Ovary (tissue), 9 donors: ENCODE results near the gene IQSEC3. TPM values are rescaled to one million over a fixed set of nuclear protein-coding genes. Genes with fewer than 3 reads are reported as not detected.

ENCODE experiments used
- DNase-seq, 5 donors: peaks; one replicate each; pipeline ENCODE4 v3.0.0-alpha.2; 2019 to 2020
- H3K27ac ChIP-seq, 2 donors: fragments of 200-600 bp; one replicate each; pipeline versions ENCODE4 v1.5.1 to v1.8.0; 2019 to 2022
- H3K27me3 ChIP-seq: fragments of 200-600 bp; one replicate; pipeline ENCODE4 v1.8.0; 2022
- H3K36me3 ChIP-seq: fragments of 200-600 bp; sonication (generic); one replicate; pipeline ENCODE4 v1.5.1; 2019
- H3K4me1 ChIP-seq: one replicate; pipeline ENCODE4 v1.8.1; 2013; ENCODE audit warnings: mild to moderate bottlenecking, moderate library complexity; ENCODE audit not compliant: insufficient read depth
- H3K4me3 ChIP-seq: fragments of 200-600 bp; sonication (generic); one replicate; pipeline ENCODE4 v1.5.1; 2017
- H3K9me3 ChIP-seq, 2 donors: fragments of 200-600 bp in 1 of 2; sonication (generic) in 1 of 2; one replicate each; pipeline versions ENCODE4 v1.5.1 to v1.8.1; 2013 to 2019; ENCODE audit warnings: mild to moderate bottlenecking in 1 of 2, moderate library complexity in 1 of 2
- EP300 ChIP-seq: sonication (generic); formaldehyde crosslinking; IDR thresholded peaks from one replicate; pipeline ENCODE4 v1.6.1; 2017; ENCODE audit warnings: antibody characterized with exemption
- POLR2A ChIP-seq: fragments of 450-650 bp; IDR thresholded peaks from one replicate; pipeline ENCODE4 v1.6.1; 2017; ENCODE audit warnings: antibody characterized with exemption, mild to moderate bottlenecking, moderate library complexity
- WGBS, 3 donors: extraction: QIAGEN DNeasy Blood & Tissue Kit in 1 of 3; methylation state at CpG; one replicate each; pipeline versions ENCODE4 v1.1.5 to v1.1.7; 2013 to 2017; 5-methylcytosine and 5-hydroxymethylcytosine counted together
- intact Hi-C, 4 donors: fragments of 100-400 bp; cut with DNase I; formaldehyde crosslinking; loops; one replicate each; pipeline versions ENCODE4 v1.11.0 to v1.15.1; 2022 to 2023
- polyA plus RNA-seq, 2 donors: library from polyadenylated mRNA; stranded (reverse); fragments of 200-250 nt in 1 of 2; fragments of 350-450 nt in 1 of 2; fragmentation: Illumina TruSeq in 1 of 2; extraction: RNeasy Lipid Tissue Mini Kit (QIAGEN cat#74804) in 1 of 2; gene quantifications; one replicate each; pipeline ENCODE4 v1.2.3, GENCODE V29; 2013 to 2014
- total RNA-seq, 7 donors: library from RNA; depleted of rRNA in 2 of 7; stranded (reverse); fragments of >200 nt in 2 of 7; fragmentation: NEBNext Ultra II Directional in 3 of 7; extraction: Animal tissue kit (Norgen Biotek cat#: 25700) in 3 of 7; gene quantifications; one replicate each; pipeline versions ENCODE4 v1.1.0 to v1.2.4, GENCODE V29; 2016 to 2023
- TF ChIP-seq, protein P1 (sequence below), 3 donors: fragments of 450-650 bp in 2 of 3; fragments of 200-600 bp in 1 of 3; IDR thresholded peaks; one replicate each; pipeline versions ENCODE4 v1.5.1 to v1.8.0; 2016 to 2022; ENCODE audit warnings: antibody characterized with exemption in 3 of 3, mild to moderate bottlenecking in 1 of 3
- donor health status: DM: no; HTN: no; CAD: no; lungs with moderate emphysema.
- donor health status: DM: no; HTN: no; CAD: no.
- donor health status: Bipolar disorder and iron deficiency.
- donor health status: DM: yes; HTN: yes; CAD: no.
- donor health status: DM: no; HTN: no; CAD: no.
- donor health status: DM: yes; HTN: yes; CAD: no.

Gene IQSEC3
- total and polyA plus RNA-seq, 9 donors, result 0.88 to 10.0 (median 3.0) TPM

GRCh38 chr12:165862-166368 lies 99.3 kb downstream of the IQSEC3 start:
- intact Hi-C loops, result no loop called here
- DNase-seq, result no peak
- 89 to 93% (median 91%) methylated on average over 15 of the region's 15 CpGs for WGBS, 3 donors

GRCh38 chr12:166425-167075 lies 100.0 kb downstream of the IQSEC3 start:
- no peak overlapping the region for H3K4me3 ChIP-seq
- no peaks in the 10 kb centered on the region for H3K27me3 ChIP-seq
- no peak for DNase-seq
- no peaks in the 10 kb centered on the region for H3K9me3 ChIP-seq
- 77 to 84% (median 81%) methylated on average over 11 of the region's 11 CpGs for WGBS, 3 donors
- no peak overlapping the region for H3K27ac ChIP-seq
- H3K4me1 ChIP-seq, result no peaks in the 10 kb centered on the region
- TF ChIP-seq, protein P1, sequence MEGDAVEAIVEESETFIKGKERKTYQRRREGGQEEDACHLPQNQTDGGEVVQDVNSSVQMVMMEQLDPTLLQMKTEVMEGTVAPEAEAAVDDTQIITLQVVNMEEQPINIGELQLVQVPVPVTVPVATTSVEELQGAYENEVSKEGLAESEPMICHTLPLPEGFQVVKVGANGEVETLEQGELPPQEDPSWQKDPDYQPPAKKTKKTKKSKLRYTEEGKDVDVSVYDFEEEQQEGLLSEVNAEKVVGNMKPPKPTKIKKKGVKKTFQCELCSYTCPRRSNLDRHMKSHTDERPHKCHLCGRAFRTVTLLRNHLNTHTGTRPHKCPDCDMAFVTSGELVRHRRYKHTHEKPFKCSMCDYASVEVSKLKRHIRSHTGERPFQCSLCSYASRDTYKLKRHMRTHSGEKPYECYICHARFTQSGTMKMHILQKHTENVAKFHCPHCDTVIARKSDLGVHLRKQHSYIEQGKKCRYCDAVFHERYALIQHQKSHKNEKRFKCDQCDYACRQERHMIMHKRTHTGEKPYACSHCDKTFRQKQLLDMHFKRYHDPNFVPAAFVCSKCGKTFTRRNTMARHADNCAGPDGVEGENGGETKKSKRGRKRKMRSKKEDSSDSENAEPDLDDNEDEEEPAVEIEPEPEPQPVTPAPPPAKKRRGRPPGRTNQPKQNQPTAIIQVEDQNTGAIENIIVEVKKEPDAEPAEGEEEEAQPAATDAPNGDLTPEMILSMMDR (IDR thresholded peaks at IDR 0.05), result no peak
- no peaks in the 10 kb centered on the region for H3K36me3 ChIP-seq
- intact Hi-C loops, result no loop called here

More at GRCh38 chr12:165862-166368, 99.3 kb downstream of the IQSEC3 start:
- Histone ChIP-seq H3K4me3 (no peak overlapping the region), H3K9me3 (no peaks in the 10 kb centered on the region), H3K27me3 (no peaks in the 10 kb centered on the region), H3K36me3 (no peaks in the 10 kb centered on the region), H3K27ac (no peak overlapping the region), H3K4me1 (no peaks in the 10 kb centered on the region)
- TF ChIP-seq POLR2A, result no peak
- no peak for TF ChIP-seq EP300
- TF ChIP-seq, protein P1 (IDR thresholded peaks at IDR 0.05), result no peak

- DNase-seq, result no peak
- no peak for TF ChIP-seq EP300
- TF ChIP-seq POLR2A, result no peak
- TF ChIP-seq, protein P1 (IDR thresholded peaks at IDR 0.05), result no peak
- Histone ChIP-seq H3K4me3 (no peak overlapping the region), H3K9me3 (no peaks in the 10 kb centered on the region), H3K27me3 (no peaks in the 10 kb centered on the region), H3K4me1 (no peaks in the 10 kb centered on the region), H3K27ac (no peak overlapping the region), H3K36me3 (no peaks in the 10 kb centered on the region)
- intact Hi-C loops, result no loop called here
- 87 to 89% (median 89%) methylated on average over 12 of the region's 12 CpGs for WGBS, 3 donors
Measured at GRCh38 chr12:167959-168600, 101.5 kb downstream of the IQSEC3 start.

DNA sequence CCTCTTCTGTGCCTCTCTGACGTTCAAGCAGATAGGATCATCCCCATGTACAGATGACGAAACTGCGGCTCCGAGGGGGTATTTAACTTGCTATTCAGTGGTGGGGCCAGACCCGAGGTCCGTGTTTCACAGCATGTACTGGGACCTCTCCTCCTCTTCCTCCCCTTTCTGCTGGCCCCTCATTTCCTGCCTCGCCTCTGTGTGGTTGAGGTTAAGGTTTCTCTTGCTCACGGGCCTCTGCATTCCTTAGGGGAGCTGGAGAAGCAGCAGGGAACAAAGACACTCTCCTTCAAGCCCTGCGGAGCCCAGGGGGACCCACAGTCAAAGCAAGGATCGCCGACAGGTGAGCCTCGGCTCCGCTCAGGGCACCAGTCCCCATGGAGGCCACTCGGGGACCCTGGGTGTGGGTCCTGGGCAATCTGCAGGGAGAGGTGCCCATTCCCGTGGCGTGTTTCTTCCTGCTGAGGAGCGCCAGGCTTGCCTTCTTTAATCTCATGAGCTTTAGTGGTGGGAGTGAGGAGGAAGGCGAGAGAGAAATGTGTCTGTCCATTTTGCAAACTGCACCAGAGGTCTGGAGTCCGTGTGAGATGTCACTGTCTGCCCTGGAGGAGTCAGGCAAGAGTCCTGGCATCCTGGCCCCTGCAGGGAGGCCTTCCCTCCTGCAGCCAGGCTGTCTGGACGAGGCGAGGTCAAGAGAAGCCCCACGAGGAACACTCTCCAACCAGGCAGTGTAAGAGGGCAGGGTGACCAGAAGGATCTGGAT lies 102.4 kb downstream of the IQSEC3 start:
- 66 to 73% (median 71%) methylated on average over 22 of the region's 22 CpGs for WGBS, 3 donors
- intact Hi-C loops, result no loop called here
- Histone ChIP-seq H3K27ac (no peak overlapping the region), H3K27me3 (no peaks in the 10 kb centered on the region), H3K4me1 (no peaks in the 10 kb centered on the region), H3K4me3 (no peak overlapping the region), H3K9me3 (no peaks in the 10 kb centered on the region), H3K36me3 (no peaks in the 10 kb centered on the region)
- DNase-seq, result no peak
- TF ChIP-seq POLR2A (no peak), EP300 (no peak)
- TF ChIP-seq, protein P1 (IDR thresholded peaks at IDR 0.05), result no peak
